Trophoblast cell (in vitro differentiated cells and primary cell): ENCODE measurements around the gene VTI1A.

Experiments
- DNase-seq, 2 donors: peaks; one replicate each; pipeline ENCODE4 v3.0.0-alpha.2; 2016
- H2AFZ ChIP-seq: 2 replicates; pipeline ENCODE4 v1.6.1; 2013; ENCODE audit warnings: low read length, moderate library complexity, mild to moderate bottlenecking; ENCODE audit not compliant: insufficient read depth, poor library complexity
- H2AK5ac ChIP-seq: 2 replicates; pipeline ENCODE4 v1.6.1; 2013; ENCODE audit warnings: mild to moderate bottlenecking, low read length
- H2BK120ac ChIP-seq: 2 replicates; pipeline ENCODE4 v1.6.1; 2013; ENCODE audit warnings: low read length, mild to moderate bottlenecking, moderate library complexity; ENCODE audit not compliant: insufficient read depth, poor library complexity
- H2BK12ac ChIP-seq: 2 replicates; pipeline ENCODE4 v1.6.1; 2013; ENCODE audit warnings: mild to moderate bottlenecking, low read length, moderate library complexity
- H2BK5ac ChIP-seq: 2 replicates; pipeline ENCODE4 v1.6.1; 2013; ENCODE audit warnings: low read length, low read depth, moderate library complexity, mild to moderate bottlenecking; ENCODE audit not compliant: poor library complexity
- H3K14ac ChIP-seq: 2 replicates; pipeline ENCODE4 v1.6.1; 2013; ENCODE audit warnings: mild to moderate bottlenecking, low read length
- H3K18ac ChIP-seq: 2 replicates; pipeline ENCODE4 v1.6.1; 2013; ENCODE audit warnings: mild to moderate bottlenecking, low read length
- H3K23ac ChIP-seq: 2 replicates; pipeline ENCODE4 v1.6.1; 2013; ENCODE audit warnings: low read length
- H3K27ac ChIP-seq: 2 replicates; pipeline ENCODE4 v1.5.1; 2013; ENCODE audit warnings: low read depth, mild to moderate bottlenecking, inconsistent platforms, low read length, moderate library complexity
- H3K27me3 ChIP-seq: 2 replicates; pipeline ENCODE4 v1.6.1; 2013; ENCODE audit warnings: inconsistent platforms, mild to moderate bottlenecking, low read length, moderate library complexity; ENCODE audit not compliant: insufficient read depth
- H3K36me3 ChIP-seq, 2 experiments: 1 replicate in 1 of 2; 2 replicates in 1 of 2; pipeline ENCODE4 v1.6.1; 2013; ENCODE audit warnings: low read length in 2 of 2, mild to moderate bottlenecking in 2 of 2, moderate library complexity in 1 of 2; ENCODE audit not compliant: insufficient read depth in 2 of 2, control insufficient read depth in 1 of 2
- H3K4ac ChIP-seq: 2 replicates; pipeline ENCODE4 v1.6.1; 2013; ENCODE audit warnings: low read depth, mild to moderate bottlenecking, low read length, moderate library complexity
- H3K4me1 ChIP-seq, 2 experiments: 1 replicate in 1 of 2; 2 replicates in 1 of 2; pipeline ENCODE4 v1.6.1; 2013; ENCODE audit warnings: low read length in 2 of 2, mild to moderate bottlenecking in 2 of 2, moderate library complexity in 1 of 2; ENCODE audit not compliant: insufficient read depth in 2 of 2, control insufficient read depth in 1 of 2
- H3K4me2 ChIP-seq: 2 replicates; pipeline ENCODE4 v1.6.1; 2013; ENCODE audit warnings: inconsistent platforms, mild to moderate bottlenecking, low read length, moderate library complexity
- H3K4me3 ChIP-seq: 2 replicates; pipeline ENCODE4 v1.5.1; 2013; ENCODE audit warnings: mild to moderate bottlenecking, low read depth, low read length, inconsistent platforms
- H3K79me1 ChIP-seq: one replicate; pipeline ENCODE4 v1.6.1; 2013; ENCODE audit warnings: low read length
- H3K79me2 ChIP-seq: 2 replicates; pipeline ENCODE4 v1.6.1; 2013; ENCODE audit warnings: low read length, mild to moderate bottlenecking; ENCODE audit not compliant: control insufficient read depth, insufficient read depth, poor library complexity
- H3K9ac ChIP-seq: 2 replicates; pipeline ENCODE4 v1.6.1; 2013; ENCODE audit warnings: mild to moderate bottlenecking, low read length
- H3K9me3 ChIP-seq: 2 replicates; pipeline ENCODE4 v1.6.1; 2013; ENCODE audit warnings: low read depth, mild to moderate bottlenecking, control low read depth, inconsistent platforms, low read length; ENCODE audit not compliant: insufficient read depth
- H4K12ac ChIP-seq: 2 replicates; pipeline ENCODE4 v1.6.1; 2013; ENCODE audit warnings: low read depth, mild to moderate bottlenecking, low read length, moderate library complexity
- H4K8ac ChIP-seq: 2 replicates; pipeline ENCODE4 v1.6.1; 2013; ENCODE audit warnings: low read depth, mild to moderate bottlenecking, low read length, moderate library complexity
- H4K91ac ChIP-seq: one replicate; pipeline ENCODE4 v1.6.1; 2013; ENCODE audit warnings: low read depth, mild to moderate bottlenecking, low read length, moderate library complexity
- WGBS: extraction: QIAGEN DNeasy Blood & Tissue Kit; methylation state at CpG from one replicate; pipeline ENCODE4 v1.1.7; 2013; ENCODE audit warnings: missing lambda C conversion rate; ENCODE audit not compliant: insufficient read length, insufficient coverage; ENCODE audit errors: extremely low coverage; 5-methylcytosine and 5-hydroxymethylcytosine counted together

VTI1A gene

GRCh38 chr10:112603062-112603461 lies 156.0 kb downstream of the VTI1A start:
- H3K79me1 ChIP-seq = no peaks in the 10 kb centered on the region
- H3K4ac ChIP-seq = no peak overlapping the region
- H3K18ac ChIP-seq = no peak overlapping the region
- H4K8ac ChIP-seq = no peak overlapping the region
- no peak overlapping the region for H2BK5ac ChIP-seq
- H3K14ac ChIP-seq = no peak overlapping the region
- H3K79me2 ChIP-seq = no peaks in the 10 kb centered on the region
- H3K9ac ChIP-seq = no peak overlapping the region
- no peak overlapping the region for H4K12ac ChIP-seq
- no peak overlapping the region for H3K4me2 ChIP-seq
- no peak for DNase-seq
- H3K23ac ChIP-seq = no peak overlapping the region
- no peaks in the 10 kb centered on the region for H3K9me3 ChIP-seq
- H3K4me3 ChIP-seq = no peak overlapping the region
- H3K4me1 ChIP-seq = peaks cover 7 to 9% of the 10 kb centered on the region in 2 experiments
- no peaks in the 10 kb centered on the region for H3K27me3 ChIP-seq
- WGBS = no CpG with 5 or more reads among the region's 2 CpGs
- no peak overlapping the region for H3K27ac ChIP-seq
- no peak overlapping the region for H2AFZ ChIP-seq
- peak overlapping the region; percentile 58 for H2BK120ac ChIP-seq
- no peak overlapping the region for H4K91ac ChIP-seq
- H3K36me3 ChIP-seq = no peaks in the 10 kb centered on the region
- H2AK5ac ChIP-seq = no peak overlapping the region
- H2BK12ac ChIP-seq = no peak overlapping the region

- H3K79me2 ChIP-seq = no peaks in the 10 kb centered on the region
- H3K23ac ChIP-seq = peak overlapping the region; percentile 27
- no peaks in the 10 kb centered on the region for H3K27me3 ChIP-seq
- no peak overlapping the region for H4K91ac ChIP-seq
- H3K27ac ChIP-seq = no peak overlapping the region
- H2BK5ac ChIP-seq = no peak overlapping the region
- H3K9me3 ChIP-seq = no peaks in the 10 kb centered on the region
- no peak overlapping the region for H3K4me2 ChIP-seq
- H3K4me3 ChIP-seq = no peak overlapping the region
- H3K79me1 ChIP-seq = no peaks in the 10 kb centered on the region
- H2BK120ac ChIP-seq = no peak overlapping the region
- H3K9ac ChIP-seq = no peak overlapping the region
- H4K8ac ChIP-seq = no peak overlapping the region
- H3K4me1 ChIP-seq = peaks cover 7 to 9% of the 10 kb centered on the region in 2 experiments
- H3K14ac ChIP-seq = no peak overlapping the region
- no peak overlapping the region for H3K18ac ChIP-seq
- no peak overlapping the region for H2BK12ac ChIP-seq
- H2AFZ ChIP-seq = no peak overlapping the region
- no peak for DNase-seq
- H3K36me3 ChIP-seq = no peaks in the 10 kb centered on the region
- no peak overlapping the region for H2AK5ac ChIP-seq
- H3K4ac ChIP-seq = no peak overlapping the region
- no peak overlapping the region for H4K12ac ChIP-seq
- WGBS = no CpG with 5 or more reads among the region's 5 CpGs
Measured at GRCh38 chr10:112605063-112605462, 158.0 kb downstream of the VTI1A start.

GRCh38 chr10:112607506-112607905 lies 160.5 kb downstream of the VTI1A start:
- no peaks in the 10 kb centered on the region for H3K79me2 ChIP-seq
- H2AFZ ChIP-seq = no peak overlapping the region
- no peak overlapping the region for H3K23ac ChIP-seq
- no peak overlapping the region for H4K91ac ChIP-seq
- no peak overlapping the region for H3K4ac ChIP-seq
- no peak overlapping the region for H2BK5ac ChIP-seq
- H3K18ac ChIP-seq = no peak overlapping the region
- no peak overlapping the region for H2BK12ac ChIP-seq
- H3K36me3 ChIP-seq = no peaks in the 10 kb centered on the region
- no peak overlapping the region for H4K12ac ChIP-seq
- WGBS = no CpG with 5 or more reads among the region's 2 CpGs
- no peak overlapping the region for H3K4me3 ChIP-seq
- H3K27me3 ChIP-seq = no peaks in the 10 kb centered on the region
- H3K79me1 ChIP-seq = no peaks in the 10 kb centered on the region
- no peak overlapping the region for H2AK5ac ChIP-seq
- no peak overlapping the region for H2BK120ac ChIP-seq
- no peak overlapping the region for H3K9ac ChIP-seq
- no peak overlapping the region for H4K8ac ChIP-seq
- H3K4me2 ChIP-seq = no peak overlapping the region
- H3K9me3 ChIP-seq = no peaks in the 10 kb centered on the region
- DNase-seq = no peak
- H3K14ac ChIP-seq = no peak overlapping the region
- H3K4me1 ChIP-seq = peaks cover 7 to 9% of the 10 kb centered on the region in 2 experiments
- H3K27ac ChIP-seq = no peak overlapping the region

- H3K27me3 ChIP-seq = no peaks in the 10 kb centered on the region
- no peak overlapping the region for H3K27ac ChIP-seq
- no peak overlapping the region for H3K9ac ChIP-seq
- no peak overlapping the region for H2BK120ac ChIP-seq
- no peak for DNase-seq
- no peak overlapping the region for H4K91ac ChIP-seq
- no peak overlapping the region for H3K14ac ChIP-seq
- no peak overlapping the region for H2AFZ ChIP-seq
- H3K79me1 ChIP-seq = no peaks in the 10 kb centered on the region
- H3K4me3 ChIP-seq = no peak overlapping the region
- H2BK5ac ChIP-seq = no peak overlapping the region
- no peaks in the 10 kb centered on the region for H3K9me3 ChIP-seq
- H4K8ac ChIP-seq = no peak overlapping the region
- WGBS = no CpG with 5 or more reads among the region's 7 CpGs
- H3K79me2 ChIP-seq = no peaks in the 10 kb centered on the region
- H3K4me1 ChIP-seq = no peaks in the 10 kb centered on the region
- no peak overlapping the region for H3K18ac ChIP-seq
- no peak overlapping the region for H3K4ac ChIP-seq
- H3K23ac ChIP-seq = no peak overlapping the region
- H3K4me2 ChIP-seq = no peak overlapping the region
- no peak overlapping the region for H2BK12ac ChIP-seq
- H2AK5ac ChIP-seq = no peak overlapping the region
- H4K12ac ChIP-seq = no peak overlapping the region
- H3K36me3 ChIP-seq = no peaks in the 10 kb centered on the region
Measured at GRCh38 chr10:112613620-112614019, 166.6 kb downstream of the VTI1A start.
